ENCODE results near the gene CDH3.

DNA sequence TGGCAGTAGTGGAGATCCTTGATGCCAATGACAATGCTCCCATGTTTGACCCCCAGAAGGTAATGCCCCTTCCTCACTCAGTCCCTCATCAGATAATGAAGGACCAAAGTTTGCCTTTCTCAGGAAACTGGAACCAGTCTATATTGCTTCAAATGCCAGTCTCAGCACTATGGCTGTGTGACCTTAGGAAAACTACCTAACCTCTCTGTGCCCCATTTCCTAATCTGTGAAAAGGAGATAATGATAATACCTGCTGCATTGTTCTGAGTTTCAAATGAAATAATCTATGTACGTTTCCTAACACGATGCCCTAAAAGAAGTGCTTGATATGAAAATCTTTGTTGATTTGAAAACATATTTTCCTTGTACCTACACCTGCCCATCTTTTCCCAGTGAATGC is 35.9 kb downstream of the CDH3 start:
- TF ChIP-seq, protein P1, sequence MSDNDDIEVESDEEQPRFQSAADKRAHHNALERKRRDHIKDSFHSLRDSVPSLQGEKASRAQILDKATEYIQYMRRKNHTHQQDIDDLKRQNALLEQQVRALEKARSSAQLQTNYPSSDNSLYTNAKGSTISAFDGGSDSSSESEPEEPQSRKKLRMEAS (IDR thresholded peaks at IDR 0.05), result no peak
- TF ChIP-seq TEAD4 (IDR thresholded peaks at IDR 0.05) (no peak), EP300 (IDR thresholded peaks at IDR 0.05; ENCODE audit: borderline replicate concordance) (no peak)
- TF ChIP-seq, protein P2, sequence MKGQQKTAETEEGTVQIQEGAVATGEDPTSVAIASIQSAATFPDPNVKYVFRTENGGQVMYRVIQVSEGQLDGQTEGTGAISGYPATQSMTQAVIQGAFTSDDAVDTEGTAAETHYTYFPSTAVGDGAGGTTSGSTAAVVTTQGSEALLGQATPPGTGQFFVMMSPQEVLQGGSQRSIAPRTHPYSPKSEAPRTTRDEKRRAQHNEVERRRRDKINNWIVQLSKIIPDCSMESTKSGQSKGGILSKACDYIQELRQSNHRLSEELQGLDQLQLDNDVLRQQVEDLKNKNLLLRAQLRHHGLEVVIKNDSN (IDR thresholded peaks at IDR 0.05), result no peak
- TF ChIP-seq, protein P3, sequence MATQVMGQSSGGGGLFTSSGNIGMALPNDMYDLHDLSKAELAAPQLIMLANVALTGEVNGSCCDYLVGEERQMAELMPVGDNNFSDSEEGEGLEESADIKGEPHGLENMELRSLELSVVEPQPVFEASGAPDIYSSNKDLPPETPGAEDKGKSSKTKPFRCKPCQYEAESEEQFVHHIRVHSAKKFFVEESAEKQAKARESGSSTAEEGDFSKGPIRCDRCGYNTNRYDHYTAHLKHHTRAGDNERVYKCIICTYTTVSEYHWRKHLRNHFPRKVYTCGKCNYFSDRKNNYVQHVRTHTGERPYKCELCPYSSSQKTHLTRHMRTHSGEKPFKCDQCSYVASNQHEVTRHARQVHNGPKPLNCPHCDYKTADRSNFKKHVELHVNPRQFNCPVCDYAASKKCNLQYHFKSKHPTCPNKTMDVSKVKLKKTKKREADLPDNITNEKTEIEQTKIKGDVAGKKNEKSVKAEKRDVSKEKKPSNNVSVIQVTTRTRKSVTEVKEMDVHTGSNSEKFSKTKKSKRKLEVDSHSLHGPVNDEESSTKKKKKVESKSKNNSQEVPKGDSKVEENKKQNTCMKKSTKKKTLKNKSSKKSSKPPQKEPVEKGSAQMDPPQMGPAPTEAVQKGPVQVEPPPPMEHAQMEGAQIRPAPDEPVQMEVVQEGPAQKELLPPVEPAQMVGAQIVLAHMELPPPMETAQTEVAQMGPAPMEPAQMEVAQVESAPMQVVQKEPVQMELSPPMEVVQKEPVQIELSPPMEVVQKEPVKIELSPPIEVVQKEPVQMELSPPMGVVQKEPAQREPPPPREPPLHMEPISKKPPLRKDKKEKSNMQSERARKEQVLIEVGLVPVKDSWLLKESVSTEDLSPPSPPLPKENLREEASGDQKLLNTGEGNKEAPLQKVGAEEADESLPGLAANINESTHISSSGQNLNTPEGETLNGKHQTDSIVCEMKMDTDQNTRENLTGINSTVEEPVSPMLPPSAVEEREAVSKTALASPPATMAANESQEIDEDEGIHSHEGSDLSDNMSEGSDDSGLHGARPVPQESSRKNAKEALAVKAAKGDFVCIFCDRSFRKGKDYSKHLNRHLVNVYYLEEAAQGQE (IDR thresholded peaks at IDR 0.05; ENCODE audit: low read depth), result no peak

Measured in Ishikawa (cell line).